GM10847 (cell line): ENCODE measurements around the gene PRDM16.

Source experiments
- POLR2A ChIP-seq: IDR thresholded peaks from 2 replicates; pipeline ENCODE4 v1.6.1; 2011; ENCODE audit not compliant: insufficient read length; ENCODE audit errors: extremely low read depth

Gene PRDM16

DNA sequence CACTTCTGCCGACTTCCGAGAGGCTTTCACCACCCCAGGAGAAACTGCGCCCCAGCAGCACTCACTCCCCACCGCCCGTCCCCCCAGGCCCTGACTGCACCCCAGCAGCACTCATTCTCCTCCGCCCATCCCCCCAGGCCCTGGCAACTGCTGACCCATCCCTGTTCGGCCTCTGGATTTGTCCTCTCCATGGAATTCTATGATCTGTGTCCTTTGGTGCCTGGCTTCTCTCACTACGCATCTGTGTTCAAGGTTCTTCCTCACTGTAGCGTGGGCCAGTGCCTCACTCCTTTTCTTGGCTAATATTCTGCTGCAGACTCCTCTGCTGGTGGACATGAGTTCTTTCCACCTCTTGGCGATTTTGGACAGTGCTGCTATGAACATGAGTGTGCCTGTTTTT, 263.7 kb downstream of the PRDM16 start:
- no peak for TF ChIP-seq POLR2A

DNA sequence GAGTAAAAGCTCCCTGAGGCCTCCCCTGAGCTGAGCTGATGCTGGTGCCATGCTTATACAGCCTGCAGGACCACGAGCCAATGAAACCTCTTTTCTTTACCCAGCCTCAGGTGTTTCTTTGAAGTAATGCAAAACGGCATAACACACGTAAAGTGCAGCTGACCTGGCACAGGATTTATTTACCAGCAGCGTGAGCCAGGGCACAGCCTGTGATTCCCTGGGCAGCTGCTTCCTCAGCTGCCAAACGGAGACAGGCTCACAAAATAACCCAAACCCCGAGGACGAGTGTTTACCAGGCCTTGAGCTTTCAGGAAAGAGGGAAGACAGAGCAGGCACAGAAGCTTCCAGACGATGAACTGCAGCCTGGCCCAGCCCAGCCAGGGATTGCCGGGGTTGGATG, 264.9 kb downstream of the PRDM16 start:
- TF ChIP-seq POLR2A = no peak

DNA sequence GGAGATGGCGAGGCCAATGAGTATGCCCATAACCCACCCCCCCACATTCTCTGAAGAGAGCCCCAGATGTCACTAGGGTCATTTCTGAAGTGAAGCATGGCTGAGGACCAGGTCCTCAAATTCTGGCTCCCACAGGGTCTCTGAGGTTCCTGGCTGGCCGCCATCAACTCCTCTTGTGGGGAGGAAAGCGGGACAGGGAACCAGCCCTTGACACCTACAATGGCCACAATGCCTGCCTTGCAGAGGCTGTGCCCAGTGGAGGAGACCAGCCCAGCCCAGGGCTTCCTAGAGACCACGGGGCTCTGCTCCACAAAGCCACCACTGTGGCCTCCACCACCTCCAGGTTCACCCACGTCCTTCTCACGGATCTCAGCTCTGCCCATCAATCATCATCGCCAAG, 265.4 kb downstream of the PRDM16 start:
- TF ChIP-seq POLR2A = no peak

DNA sequence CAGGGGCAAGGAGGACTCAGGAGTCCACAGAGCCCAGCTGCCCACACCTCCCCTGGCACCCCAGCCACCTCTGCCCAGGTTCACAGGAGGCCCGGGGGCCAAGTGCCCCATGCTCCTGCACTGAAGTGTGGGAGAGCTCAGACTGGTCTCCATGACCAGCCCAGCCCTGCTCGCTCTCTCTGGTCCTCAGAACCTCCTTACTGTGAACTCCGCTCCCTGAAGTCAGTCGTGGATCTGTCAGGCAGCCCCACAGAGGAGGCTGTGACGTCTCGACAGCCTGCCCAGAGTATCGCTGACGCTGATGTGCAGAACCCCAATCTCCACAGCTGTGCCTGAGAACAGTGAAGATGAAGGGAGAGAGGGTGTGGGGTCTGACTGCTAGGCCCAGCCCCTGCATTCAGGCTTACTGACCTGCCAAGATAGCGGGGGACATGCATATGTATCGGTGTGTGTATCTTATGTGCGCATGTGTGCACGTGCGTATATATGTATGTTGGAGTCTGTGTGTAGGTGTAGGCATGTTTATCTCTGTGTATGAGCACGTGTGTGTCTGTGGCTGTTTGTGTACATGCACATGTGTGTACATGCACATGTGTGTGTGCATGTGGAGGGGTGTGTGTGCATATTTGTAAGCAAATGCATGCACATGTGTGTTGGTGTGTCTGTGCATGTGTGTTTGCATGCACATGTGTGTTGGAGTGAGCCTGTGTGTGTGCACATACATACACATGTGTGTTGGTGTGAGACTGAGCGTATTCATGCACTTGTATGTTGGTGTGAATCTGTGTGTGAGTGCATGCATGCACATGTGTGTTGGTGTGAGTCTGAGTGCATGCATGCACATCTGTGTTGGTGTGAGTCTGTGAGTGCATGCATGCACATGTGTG, 267.0 kb downstream of the PRDM16 start:
- TF ChIP-seq POLR2A = no peak

DNA sequence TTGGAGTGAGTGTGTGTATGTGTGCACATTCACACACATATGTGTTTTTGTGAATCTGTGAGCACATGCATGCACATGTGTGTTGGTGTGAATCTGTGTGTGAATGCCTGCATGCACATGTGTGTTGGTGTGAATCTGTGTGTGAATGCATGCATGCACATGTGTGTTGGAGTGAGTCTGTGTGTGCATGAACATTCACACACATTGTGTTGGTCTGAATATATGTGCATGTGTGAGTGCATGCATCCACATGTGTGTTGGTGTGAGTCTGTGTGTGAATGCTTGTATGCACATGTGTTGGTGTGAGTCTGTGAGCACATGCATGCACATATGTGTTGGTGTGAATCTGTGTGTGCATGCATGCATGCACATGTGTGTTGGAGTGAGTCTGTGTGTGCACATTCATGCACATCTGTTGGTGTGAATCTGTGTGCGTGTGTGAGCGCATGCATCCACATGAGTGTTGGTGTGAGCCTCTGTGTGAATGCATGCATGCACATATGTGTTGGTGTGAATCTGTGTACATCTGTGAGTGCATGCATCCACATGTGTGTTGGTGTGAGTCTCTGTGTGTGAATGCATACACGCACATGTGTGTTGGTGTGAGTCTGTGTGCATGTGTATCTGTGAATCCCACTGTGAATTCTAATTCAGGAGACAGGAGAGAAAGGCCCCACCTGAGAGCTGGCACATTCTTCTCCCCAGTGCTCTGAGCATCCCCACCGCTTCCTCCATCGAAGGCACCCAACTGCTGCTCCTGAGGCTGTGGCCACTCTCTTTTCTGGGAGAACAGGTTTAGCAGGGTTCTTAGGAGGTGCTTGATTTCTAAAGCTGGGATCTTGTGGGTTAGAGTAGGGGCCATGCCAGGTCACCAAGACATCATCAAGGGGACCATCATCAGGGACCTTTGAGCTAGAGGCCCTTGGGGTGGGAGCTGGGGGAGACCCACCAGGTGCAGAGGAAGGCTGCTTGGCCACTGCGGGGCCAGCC, 267.9 kb downstream of the PRDM16 start:
- no peak for TF ChIP-seq POLR2A

DNA sequence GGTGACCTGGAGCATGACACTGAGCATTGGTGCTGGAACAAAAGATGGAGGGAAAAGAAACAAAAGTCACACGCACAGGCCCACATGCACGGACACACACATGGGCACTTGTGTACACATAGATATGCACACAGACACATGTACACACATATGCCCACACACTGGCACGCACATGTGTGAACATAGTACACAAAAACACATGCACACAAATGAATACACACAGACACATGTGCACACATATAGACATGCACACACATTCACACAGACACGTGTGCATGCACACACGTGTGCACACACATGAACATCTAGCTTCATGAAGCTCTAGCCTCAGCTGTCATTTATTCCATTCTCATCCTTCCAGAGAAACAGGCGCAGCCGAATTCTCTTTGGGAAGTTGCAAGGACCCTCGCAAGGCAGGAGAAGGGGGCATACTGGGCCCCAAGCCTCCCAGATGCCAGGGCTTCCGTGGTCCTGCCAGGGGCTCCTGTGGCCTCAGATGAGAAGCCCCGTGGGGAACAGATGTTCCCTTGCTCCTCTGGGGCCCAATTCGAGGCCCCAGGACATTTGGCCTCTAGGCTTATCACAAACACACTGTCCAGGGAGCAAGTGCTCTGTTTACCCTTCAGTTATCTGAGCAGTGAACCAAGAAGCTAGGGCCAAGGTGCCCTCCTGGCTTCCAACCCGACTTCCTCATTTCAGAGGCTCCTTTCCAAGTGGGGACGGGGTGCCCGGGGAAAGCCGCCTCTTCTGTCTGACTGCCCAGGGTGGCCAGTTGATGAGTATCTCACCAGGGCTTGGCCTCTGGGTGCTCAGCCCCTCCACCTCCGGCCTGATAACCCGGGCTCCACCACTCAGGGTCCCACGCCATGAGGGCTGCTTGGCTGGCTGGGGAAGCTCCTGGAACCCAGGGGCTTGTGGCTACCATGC, 269.1 kb downstream of the PRDM16 start:
- no peak for TF ChIP-seq POLR2A

DNA sequence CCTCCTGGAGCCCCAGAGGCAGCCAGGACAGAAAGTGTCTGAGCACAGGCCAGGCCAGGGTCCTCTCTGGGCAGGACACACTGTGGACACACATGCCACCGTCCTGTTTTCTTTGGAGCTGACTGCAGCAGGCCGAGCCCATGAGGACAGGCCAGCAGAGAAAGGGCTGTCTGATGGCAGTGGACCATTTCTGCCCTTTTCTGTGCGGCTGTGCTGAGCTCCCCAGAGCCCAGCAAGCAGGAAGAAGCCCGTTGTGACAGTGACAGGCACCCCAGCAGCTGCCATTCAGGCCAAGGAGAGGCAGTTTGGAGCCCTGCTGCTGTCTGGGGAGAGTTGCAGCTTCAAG, 269.7 kb downstream of the PRDM16 start:
- TF ChIP-seq POLR2A = no peak

DNA sequence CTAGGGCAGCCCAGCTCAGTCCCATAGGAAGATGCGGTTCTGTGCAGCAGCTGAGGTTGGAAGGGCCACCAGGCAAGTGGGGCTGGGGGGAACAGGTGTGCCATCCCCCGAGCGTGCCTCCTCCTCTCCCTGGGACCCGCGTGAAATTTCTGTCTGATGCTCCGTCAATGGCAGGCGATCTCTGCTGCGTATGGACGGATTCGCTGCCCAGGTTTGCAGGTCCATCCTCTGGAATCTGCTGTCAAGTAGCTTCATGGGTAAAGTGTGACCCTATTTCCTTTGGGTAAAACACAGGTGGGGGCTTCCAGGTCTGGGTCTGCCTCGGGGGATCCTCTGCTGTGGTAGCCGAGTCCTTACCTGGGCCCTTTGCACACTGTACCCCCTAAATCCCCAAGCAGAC, 270.9 kb downstream of the PRDM16 start:
- no peak for TF ChIP-seq POLR2A

DNA sequence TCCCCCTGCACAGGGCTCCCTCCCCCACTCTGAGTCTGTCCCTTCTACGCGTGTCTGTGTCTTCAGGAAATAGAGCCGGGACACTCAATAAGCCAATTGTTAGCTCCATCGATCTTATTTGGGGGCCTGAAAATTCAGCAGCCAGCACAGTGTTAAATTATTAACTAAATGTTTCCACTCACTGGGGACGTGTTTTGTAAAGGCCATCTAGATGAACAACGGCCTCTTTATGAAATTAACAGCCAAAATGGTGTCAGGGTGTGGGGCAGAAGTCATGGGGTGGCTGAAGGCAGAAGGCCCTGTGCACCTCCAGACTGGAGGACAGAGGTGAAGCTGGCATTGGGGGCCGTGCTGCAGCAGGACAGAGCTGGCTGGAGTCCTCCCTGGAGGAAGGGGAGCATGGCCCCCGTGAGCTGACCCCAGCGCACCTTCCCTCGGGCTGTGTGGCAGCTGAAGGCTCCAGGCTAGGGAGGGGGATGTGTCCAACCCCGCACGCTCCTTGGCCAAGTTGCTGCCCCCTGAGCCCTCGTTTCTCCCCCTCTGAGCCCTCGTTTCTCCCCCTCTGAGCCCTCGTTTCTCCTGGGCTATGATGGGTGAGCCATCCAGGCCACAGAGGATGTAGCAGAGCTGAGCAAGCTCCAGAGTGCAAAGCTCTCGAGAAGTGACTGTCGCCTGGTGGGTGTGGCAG, 271.7 kb downstream of the PRDM16 start:
- no peak for TF ChIP-seq POLR2A

DNA sequence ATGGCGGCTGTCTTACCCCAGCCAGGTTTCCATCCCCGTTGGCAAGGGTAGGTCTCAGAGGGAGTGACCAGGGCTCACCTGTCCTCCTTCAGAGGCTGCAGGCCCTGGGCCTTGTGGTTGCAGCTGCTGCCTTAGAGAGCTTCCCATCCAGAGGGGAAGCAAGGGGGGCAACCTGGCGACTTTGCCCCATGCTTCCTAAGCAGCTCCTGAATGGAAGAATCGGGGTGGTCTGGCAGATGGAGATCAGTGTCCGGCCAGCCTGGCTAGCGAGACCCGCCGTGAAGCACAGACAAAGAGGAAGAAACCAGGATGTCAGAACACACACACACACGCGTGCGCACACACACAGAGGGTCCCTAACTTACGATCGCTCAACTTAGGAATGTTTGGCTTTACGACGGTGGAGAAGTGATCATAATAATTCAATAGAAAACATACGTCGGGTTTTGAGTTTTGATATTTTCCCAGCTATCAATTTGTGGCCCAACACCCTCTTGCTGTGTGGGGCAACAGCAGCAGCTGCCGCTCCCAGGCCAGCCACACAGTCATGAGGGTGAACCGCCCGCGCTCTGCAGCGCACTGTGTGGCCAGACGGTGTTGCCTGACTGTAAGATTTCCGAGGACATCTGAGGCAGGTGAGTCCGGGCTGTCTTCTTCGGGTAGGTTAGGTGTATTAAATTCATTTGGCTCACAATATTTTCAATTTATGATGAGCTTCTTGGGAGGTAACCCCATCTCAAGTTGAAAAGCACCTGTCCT, 272.4 kb downstream of the PRDM16 start:
- no peak for TF ChIP-seq POLR2A

DNA sequence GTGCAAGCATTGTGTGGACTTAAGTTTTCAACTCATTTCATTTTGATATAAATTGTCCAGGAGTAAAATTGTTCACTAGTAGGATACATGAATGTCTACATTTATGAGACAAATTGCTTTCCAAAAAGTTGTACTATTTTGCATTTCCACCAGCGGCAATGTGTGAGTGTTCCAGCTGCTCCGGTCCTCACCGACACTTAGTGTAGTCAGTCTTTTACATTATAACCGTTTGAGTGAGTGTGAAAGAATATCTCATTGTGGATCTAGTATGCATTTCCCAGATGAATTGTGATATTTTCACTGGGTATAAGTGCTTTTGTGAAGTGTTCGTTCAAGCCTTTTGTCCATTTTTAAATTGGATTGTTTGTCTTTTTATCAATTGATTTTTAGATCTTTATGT, 274.0 kb downstream of the PRDM16 start:
- no peak for TF ChIP-seq POLR2A

DNA sequence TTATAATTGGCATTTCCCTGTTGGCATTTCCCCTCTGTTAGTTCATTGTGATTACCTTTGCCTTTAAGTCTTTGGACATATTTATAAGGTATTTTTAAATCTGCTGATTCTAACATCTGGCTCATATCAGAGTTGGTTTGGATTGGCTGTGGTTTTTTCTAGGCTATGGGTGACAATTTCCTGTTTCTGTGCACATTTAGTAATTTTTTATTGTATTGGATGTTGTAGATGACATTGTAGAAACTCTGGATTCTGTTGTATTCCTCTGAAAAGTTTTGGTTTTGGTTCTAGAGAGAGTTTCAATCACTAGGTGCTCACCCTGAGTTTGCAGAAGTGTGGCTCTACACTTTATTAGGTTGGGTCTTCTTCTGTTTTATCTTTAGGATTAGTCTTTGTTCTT, 275.4 kb downstream of the PRDM16 start:
- TF ChIP-seq POLR2A = no peak

DNA sequence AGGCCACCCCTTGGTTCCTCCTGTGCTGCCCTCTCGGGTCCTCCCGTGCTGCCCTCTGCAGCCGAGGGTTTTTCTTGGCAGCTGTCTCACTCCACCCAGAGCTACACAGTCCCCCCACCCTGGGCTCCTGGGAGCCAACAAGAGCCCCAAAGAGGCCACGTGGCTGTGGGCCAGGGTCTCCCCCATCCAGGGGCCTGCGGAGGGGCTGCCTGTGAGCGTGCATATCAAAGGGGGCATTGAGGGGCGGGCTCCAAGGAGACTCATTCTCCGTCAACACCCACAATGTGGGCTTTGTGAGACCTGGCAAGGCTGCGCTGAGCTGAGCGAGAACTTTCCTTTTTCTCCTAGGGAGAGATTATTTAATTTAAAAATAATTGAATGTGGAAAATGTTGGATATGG, 276.8 kb downstream of the PRDM16 start:
- TF ChIP-seq POLR2A = no peak

DNA sequence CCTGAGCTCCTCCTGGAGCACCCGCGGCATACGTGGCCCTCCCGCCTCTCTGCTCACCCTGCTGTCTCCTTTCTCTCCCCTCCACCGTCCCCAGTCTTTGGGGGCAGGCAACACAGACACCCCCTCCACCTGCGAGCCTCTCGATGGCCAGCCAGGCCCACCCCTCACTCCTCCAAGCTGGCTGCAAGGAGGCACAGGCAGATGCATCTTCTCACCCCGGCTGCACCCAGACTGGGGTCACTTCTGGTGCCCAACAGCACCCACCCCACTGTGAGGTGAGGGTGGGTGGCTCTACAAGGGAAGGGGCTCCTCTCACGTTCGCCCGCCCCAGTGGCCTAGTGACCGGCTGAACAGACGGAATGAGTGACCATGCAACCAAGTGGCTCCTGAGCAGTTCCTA, 277.5 kb downstream of the PRDM16 start:
- no peak for TF ChIP-seq POLR2A
